Keratinocyte (primary cell): ENCODE measurements around the gene TOM1. TPM values are rescaled to one million over a fixed set of nuclear protein-coding genes. Genes with fewer than 3 reads are reported as not detected.

ENCODE experiments used
- DNase-seq: peaks from one replicate; pipeline ENCODE4 v3.0.0-alpha.2; 2011; ENCODE audit warnings: low read depth, missing footprints, low spot score
- FAIRE-seq: peaks from 2 replicates; lab custom pipeline; 2011; peaks lifted over from hg19 to GRCh38; lab: Jason Lieb, UNC
- H2AFZ ChIP-seq: 2 replicates; pipeline ENCODE4 v1.6.0; 2012; ENCODE audit warnings: low read length, control low read depth, inconsistent platforms; ENCODE audit not compliant: control insufficient read depth
- H3K27ac ChIP-seq: 2 replicates; pipeline ENCODE4 v1.5.1; 2011; ENCODE audit warnings: low read length; ENCODE audit not compliant: control insufficient read depth, insufficient read depth
- H3K27me3 ChIP-seq: 3 replicates; pipeline ENCODE4 v1.6.0; 2011; ENCODE audit warnings: low read length; ENCODE audit not compliant: control insufficient read depth, insufficient read depth; ENCODE audit errors: extremely low read depth
- H3K36me3 ChIP-seq, 2 experiments: 2 replicates in 1 of 2; 3 replicates in 1 of 2; pipeline ENCODE4 v1.5.1; 2011; ENCODE audit warnings: low read length in 2 of 2, mild to moderate bottlenecking in 1 of 2; ENCODE audit not compliant: control insufficient read depth in 2 of 2, insufficient read depth in 2 of 2; ENCODE audit errors: extremely low read depth in 1 of 2
- H3K4me1 ChIP-seq: 3 replicates; pipeline ENCODE4 v1.5.1; 2011; ENCODE audit warnings: low read length; ENCODE audit not compliant: control insufficient read depth, insufficient read depth; ENCODE audit errors: extremely low read depth
- H3K4me2 ChIP-seq: 3 replicates; pipeline ENCODE4 v1.6.0; 2011; ENCODE audit warnings: low read depth, low read length; ENCODE audit not compliant: control insufficient read depth, insufficient read depth; ENCODE audit errors: extremely low read depth
- H3K4me3 ChIP-seq, 3 experiments: fragments of 200-600 bp in 1 of 3; sonication (generic) in 1 of 3; 2 replicates in 2 of 3; 3 replicates in 1 of 3; pipeline ENCODE4 v1.5.1; 2011 to 2016; ENCODE audit warnings: low read length in 3 of 3, mild to moderate bottlenecking in 3 of 3, control low read depth in 2 of 3, inconsistent platforms in 1 of 3, low read depth in 1 of 3, mixed read lengths in 1 of 3, mixed run types in 1 of 3, moderate library complexity in 1 of 3; ENCODE audit not compliant: control insufficient read depth in 2 of 3, insufficient read depth in 2 of 3; ENCODE audit errors: extremely low read depth in 1 of 3
- H3K79me2 ChIP-seq: 2 replicates; pipeline ENCODE4 v1.6.0; 2012; ENCODE audit warnings: low read length; ENCODE audit not compliant: control insufficient read depth, insufficient read depth
- H3K9ac ChIP-seq: 3 replicates; pipeline ENCODE4 v1.6.0; 2011; ENCODE audit warnings: low read length; ENCODE audit not compliant: control insufficient read depth, insufficient read depth; ENCODE audit errors: extremely low read depth
- H3K9me1 ChIP-seq: 3 replicates; pipeline ENCODE4 v1.6.0; 2011; ENCODE audit warnings: low read length; ENCODE audit not compliant: control insufficient read depth, insufficient read depth; ENCODE audit errors: extremely low read depth
- H3K9me3 ChIP-seq: 2 replicates; pipeline ENCODE4 v1.5.1; 2012; ENCODE audit warnings: low read depth, low read length; ENCODE audit not compliant: control insufficient read depth
- H4K20me1 ChIP-seq: 3 replicates; pipeline ENCODE4 v1.6.0; 2011; ENCODE audit warnings: low read length; ENCODE audit not compliant: control insufficient read depth, insufficient read depth; ENCODE audit errors: extremely low read depth
- EZH2 ChIP-seq: IDR thresholded peaks from one replicate; pipeline ENCODE4 v1.6.1; 2012; ENCODE audit warnings: inconsistent platforms, mild to moderate bottlenecking, low read length, moderate library complexity
- dilution Hi-C: fragments of 300-500 bp; cut with MboI; formaldehyde crosslinking; loops from one replicate; pipeline ENCODE4 v1.7.0; 2020; ENCODE audit warnings: low sequenced_read_pairs; ENCODE audit not compliant: extremely low pct_ligation_motif_present
- polyA plus RNA-seq, 5 experiments: library from polyadenylated mRNA; depleted of rRNA in 3 of 5; stranded (reverse) in 3 of 5; stranded (forward) in 1 of 5; unstranded in 1 of 5; fragments of >200 nt; gene quantifications; 1 replicate in 1 of 5; 2 replicates in 3 of 5; 3 replicates in 1 of 5; pipeline versions ENCODE4 v1.2.1 to v1.2.3, GENCODE V29; 2011 to 2012; ENCODE audit warnings: missing spikeins in 2 of 5, low read depth in 1 of 5, low replicate concordance in 1 of 5
- TF ChIP-seq, protein P1 (sequence below), 3 experiments: IDR thresholded peaks in 1 of 3; conservative IDR thresholded peaks in 1 of 3; optimal IDR thresholded peaks in 1 of 3; 2 replicates in 2 of 3; 3 replicates in 1 of 3; pipeline versions ENCODE3 to v1.5.1; 2011; ENCODE audit warnings: low read length in 3 of 3, mild to moderate bottlenecking in 3 of 3, moderate library complexity in 2 of 3, control low read depth in 1 of 3, inconsistent platforms in 1 of 3; ENCODE audit not compliant: insufficient read depth in 2 of 3; ENCODE audit errors: extremely low read depth in 1 of 3

Gene TOM1
- polyA plus RNA-seq, 1 donor (not counting 4 experiments of a cell fraction or from before 2014, with no cell fraction given): 17.4 TPM

GRCh38 chr22:35378621-35379020, 78.9 kb downstream of the TOM1 start:
- no peak overlapping the region for H2AFZ ChIP-seq
- peaks cover 0 to 2% of the 10 kb centered on the region in 2 experiments for H3K36me3 ChIP-seq
- TF ChIP-seq, protein P1, sequence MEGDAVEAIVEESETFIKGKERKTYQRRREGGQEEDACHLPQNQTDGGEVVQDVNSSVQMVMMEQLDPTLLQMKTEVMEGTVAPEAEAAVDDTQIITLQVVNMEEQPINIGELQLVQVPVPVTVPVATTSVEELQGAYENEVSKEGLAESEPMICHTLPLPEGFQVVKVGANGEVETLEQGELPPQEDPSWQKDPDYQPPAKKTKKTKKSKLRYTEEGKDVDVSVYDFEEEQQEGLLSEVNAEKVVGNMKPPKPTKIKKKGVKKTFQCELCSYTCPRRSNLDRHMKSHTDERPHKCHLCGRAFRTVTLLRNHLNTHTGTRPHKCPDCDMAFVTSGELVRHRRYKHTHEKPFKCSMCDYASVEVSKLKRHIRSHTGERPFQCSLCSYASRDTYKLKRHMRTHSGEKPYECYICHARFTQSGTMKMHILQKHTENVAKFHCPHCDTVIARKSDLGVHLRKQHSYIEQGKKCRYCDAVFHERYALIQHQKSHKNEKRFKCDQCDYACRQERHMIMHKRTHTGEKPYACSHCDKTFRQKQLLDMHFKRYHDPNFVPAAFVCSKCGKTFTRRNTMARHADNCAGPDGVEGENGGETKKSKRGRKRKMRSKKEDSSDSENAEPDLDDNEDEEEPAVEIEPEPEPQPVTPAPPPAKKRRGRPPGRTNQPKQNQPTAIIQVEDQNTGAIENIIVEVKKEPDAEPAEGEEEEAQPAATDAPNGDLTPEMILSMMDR (optimal IDR thresholded peaks at IDR 0.05 in 1 of 3, IDR thresholded peaks at IDR 0.05 in 1 of 3, conservative IDR thresholded peaks at IDR 0.05 in 1 of 3; ENCODE audit: extremely low read depth in 1 of 3, insufficient read depth in 2 of 3, low read length in 3 of 3): no peak
- no peak for TF ChIP-seq EZH2
- no peaks in the 10 kb centered on the region for H3K27me3 ChIP-seq
- no peak overlapping the region for H3K4me2 ChIP-seq
- no peak overlapping the region for H3K9ac ChIP-seq
- no peak for DNase-seq
- H3K79me2 ChIP-seq: no peaks in the 10 kb centered on the region
- no peak overlapping the region for H3K4me3 ChIP-seq
- H3K4me1 ChIP-seq: peaks cover 20% of the 10 kb centered on the region
- no peaks in the 10 kb centered on the region for H3K9me3 ChIP-seq
- no peaks in the 10 kb centered on the region for H3K9me1 ChIP-seq
- no peak overlapping the region for H3K27ac ChIP-seq
- no peaks in the 10 kb centered on the region for H4K20me1 ChIP-seq
- no peak for FAIRE-seq
- dilution Hi-C loops: no loop called here

- no peak overlapping the region for H2AFZ ChIP-seq
- H4K20me1 ChIP-seq: no peaks in the 10 kb centered on the region
- no peaks in the 10 kb centered on the region for H3K9me3 ChIP-seq
- H3K36me3 ChIP-seq: peaks cover 0 to 5% of the 10 kb centered on the region in 2 experiments
- no peak overlapping the region for H3K9ac ChIP-seq
- no peak overlapping the region for H3K27ac ChIP-seq
- no peak overlapping the region for H3K4me3 ChIP-seq
- peaks cover 20% of the 10 kb centered on the region for H3K4me1 ChIP-seq
- DNase-seq (no peak), FAIRE-seq (no peak)
- no peaks in the 10 kb centered on the region for H3K9me1 ChIP-seq
- no peak overlapping the region for H3K4me2 ChIP-seq
- no peaks in the 10 kb centered on the region for H3K79me2 ChIP-seq
- no peaks in the 10 kb centered on the region for H3K27me3 ChIP-seq
- no peak for TF ChIP-seq EZH2
- TF ChIP-seq, protein P1 (optimal IDR thresholded peaks at IDR 0.05 in 1 of 3, IDR thresholded peaks at IDR 0.05 in 1 of 3, conservative IDR thresholded peaks at IDR 0.05 in 1 of 3; ENCODE audit: extremely low read depth in 1 of 3, insufficient read depth in 2 of 3, low read length in 3 of 3): no peak
- dilution Hi-C loops: no loop called here
Measured at GRCh38 chr22:35379146-35379993, 79.7 kb downstream of the TOM1 start.
